HuH-7.5 (cell line): ENCODE data around the gene OPCML.

Source experiments
- DNase-seq: peaks from one replicate; pipeline ENCODE4 v3.0.0; 2011; ENCODE audit warnings: low spot score

The OPCML gene

DNA sequence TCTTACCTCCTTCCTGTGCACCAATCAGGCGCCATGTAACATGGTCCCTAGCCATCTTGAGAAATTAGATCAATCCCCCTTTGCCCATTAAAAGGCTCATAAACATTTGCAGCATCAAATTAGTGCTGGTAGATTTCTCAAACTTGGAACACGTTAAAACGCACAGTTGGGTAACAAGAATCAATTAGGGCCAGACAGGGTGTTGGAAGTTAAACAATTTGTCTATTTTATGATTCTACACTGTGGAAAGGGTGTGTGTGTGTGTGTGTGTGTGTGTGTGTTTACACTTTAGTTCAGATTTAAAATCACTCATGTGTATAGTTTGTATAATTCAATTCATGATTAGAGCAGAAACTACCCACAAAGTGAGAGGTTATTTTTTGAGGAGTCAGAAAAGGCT, 682.0 kb downstream of the OPCML start:
- DNase-seq = no peak

DNA sequence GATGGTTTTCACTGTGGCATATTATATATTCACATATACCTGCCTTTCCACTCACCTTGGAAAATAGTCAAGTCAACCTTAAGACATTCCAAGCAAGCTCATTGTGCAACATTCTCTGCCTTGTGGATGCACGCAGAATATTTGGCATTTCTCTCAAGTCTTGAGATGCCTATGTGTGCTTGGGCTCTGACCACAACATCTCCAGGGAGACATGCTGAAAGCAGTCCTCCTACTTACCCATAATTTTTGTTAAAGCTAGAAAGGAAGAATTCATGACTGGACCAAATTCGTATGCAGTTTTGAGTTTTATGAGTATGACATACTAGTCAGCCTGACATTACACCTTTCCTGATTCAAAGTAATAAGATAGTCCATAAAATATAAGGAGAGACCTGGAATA, 684.0 kb downstream of the OPCML start:
- DNase-seq = no peak

GRCh38 chr11:132846075-132846474, 686.2 kb downstream of the OPCML start:
- no peak for DNase-seq

DNA sequence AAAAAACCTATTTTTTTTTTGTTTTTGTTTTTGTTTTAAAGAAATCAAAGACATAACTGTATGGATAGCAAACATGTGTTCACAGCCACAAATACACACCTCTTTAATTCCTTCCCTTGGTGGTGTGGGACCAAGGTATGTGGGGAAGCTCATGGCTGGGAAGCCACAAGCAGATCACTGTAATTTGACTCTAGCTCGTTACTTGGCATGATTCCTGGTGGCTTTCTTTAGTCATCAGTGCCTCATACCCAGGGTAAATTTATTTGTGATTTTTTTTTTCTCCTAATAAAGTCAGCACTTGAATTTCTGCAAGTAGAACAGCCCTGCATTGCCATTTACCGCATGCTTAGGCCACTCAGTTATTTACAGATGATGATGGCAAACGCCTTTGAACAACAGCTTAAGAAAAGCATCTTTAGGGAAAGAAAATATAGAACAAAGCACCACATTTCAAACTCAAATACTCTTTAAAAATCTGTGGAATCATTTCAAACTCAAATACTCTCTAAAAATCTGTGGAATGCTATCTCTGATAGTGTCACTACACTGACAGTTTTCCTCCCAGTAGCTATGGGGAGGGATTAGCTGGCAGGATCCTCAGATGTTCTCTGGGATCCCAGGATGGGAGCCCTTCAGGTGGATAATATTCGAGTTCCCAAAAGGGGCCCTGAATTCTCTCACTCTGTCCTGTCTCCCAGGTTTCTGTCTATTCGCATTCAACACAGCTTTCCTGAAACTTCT, 687.2 kb downstream of the OPCML start:
- DNase-seq = no peak

DNA sequence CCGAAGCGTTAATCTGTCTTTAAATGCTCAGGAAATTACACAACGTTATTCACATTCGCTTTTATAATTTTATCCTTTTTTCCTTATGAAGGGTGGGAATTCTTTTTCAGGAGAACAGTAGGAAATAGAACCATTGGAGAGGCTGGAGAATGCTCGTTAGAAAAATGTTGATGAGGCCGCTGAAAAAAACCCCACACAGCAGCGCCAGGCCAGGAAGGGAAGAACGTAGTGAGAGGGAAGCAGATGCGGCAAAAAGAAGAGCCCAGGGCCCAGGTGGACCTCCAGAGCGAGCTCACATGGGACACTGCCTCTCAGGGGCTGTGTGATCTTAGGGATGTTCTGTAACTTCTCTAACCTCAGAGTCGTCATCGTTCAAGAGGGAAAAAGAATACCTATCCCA, 691.6 kb downstream of the OPCML start:
- DNase-seq = no peak

DNA sequence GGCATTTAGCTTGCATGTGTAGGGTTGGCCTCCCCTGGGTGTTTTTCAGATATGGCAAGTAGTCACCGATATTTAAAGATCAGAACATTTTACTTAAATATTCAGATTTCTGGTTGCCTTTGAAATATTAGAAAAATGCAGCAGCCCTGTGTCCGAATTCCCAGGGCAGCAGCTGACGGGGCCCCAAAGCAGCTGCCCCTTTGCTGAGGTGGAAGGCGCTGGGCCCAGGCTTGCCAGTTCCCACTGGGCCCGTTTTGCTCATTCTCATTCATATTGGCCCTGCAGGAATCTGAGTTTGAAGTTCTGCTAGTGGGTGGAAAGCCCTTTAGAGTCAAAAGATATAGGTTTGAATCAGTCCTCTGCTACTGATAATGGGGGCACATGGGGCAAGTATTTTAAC, 692.1 kb downstream of the OPCML start:
- no peak for DNase-seq

DNA sequence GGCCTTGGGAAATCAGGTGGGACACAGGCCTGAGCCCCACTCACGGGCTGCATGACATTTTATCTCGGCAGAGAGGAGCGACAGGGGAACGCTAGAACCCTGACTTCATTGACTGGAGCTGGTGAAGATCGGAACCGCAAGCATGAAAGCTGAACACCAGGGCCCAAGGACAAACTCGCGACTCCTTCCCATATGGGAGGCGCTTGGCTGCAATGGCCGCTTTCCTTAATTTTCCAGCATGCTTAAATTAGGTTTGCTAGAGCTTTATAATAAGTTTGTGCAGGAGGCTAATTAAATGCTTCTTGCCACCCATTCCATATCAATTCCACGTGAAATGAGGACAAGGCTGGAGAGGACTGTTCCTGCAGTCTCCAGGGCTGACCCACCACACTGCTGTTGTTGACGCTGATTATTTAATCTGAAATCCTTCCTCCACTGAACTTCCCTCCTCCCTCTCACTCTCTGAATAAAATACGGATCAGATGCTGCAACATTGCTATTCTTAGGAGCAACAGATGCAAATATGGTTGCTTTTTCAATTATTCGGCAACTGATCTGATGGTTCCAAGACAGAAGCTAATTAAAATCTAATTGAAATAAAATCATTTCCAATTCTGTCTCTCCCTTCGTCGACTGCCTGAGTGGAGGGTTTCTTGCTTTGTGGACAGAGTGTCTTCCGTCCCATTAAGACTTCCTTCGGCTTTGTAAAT, 692.9 kb downstream of the OPCML start:
- DNase-seq = no peak

- no peak for DNase-seq
Measured at GRCh38 chr11:132838627-132839026, 693.7 kb downstream of the OPCML start.

DNA sequence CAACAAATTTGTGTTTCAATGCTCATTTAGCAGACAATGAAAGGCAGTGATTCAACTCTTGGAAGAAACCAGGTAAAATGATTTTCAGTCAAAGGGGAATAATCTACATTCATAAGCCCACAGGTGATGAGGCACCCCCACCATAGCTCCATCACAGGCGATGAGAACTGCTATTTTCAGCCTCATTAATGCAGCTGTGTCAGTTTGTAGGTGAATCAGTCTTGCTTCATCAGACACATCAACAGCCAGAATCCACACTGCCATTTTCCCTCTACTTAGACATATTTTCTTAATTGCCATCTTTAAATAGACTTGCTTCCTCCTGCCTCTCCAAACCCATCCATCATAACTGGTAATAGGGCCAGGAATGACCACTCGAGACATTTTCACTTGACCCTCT, 701.0 kb downstream of the OPCML start:
- DNase-seq = no peak

- no peak for DNase-seq
Measured at GRCh38 chr11:132824642-132825041, 707.7 kb downstream of the OPCML start.

DNA sequence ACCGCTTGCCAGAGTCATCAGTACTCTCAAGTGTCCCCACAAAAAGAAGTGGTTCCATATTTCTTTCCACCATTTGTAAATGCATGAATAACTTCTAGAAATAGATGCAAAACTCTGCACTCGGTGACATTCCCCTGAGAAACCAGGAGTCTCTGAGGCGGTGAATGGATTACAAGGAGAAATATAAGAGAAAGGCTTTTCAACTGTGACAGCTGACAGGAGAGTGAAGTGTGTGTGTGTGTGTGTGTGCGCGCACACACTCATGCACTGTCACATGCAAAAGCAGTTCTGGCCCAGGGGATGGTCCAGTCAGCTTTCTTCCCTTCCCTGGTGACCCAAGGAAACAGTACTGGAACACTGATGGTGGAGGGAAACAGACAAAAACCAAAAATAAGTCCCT, 710.0 kb downstream of the OPCML start:
- DNase-seq = no peak

- DNase-seq = no peak
Measured at GRCh38 chr11:132821499-132821898, 710.8 kb downstream of the OPCML start.

- no peak for DNase-seq
Measured at GRCh38 chr11:132821014-132821413, 711.3 kb downstream of the OPCML start.

GRCh38 chr11:132818951-132819350, 713.4 kb downstream of the OPCML start:
- DNase-seq = no peak

- no peak for DNase-seq
Measured at GRCh38 chr11:132817387-132817786, 714.9 kb downstream of the OPCML start.

GRCh38 chr11:132814410-132814809, 717.9 kb downstream of the OPCML start:
- no peak for DNase-seq

DNA sequence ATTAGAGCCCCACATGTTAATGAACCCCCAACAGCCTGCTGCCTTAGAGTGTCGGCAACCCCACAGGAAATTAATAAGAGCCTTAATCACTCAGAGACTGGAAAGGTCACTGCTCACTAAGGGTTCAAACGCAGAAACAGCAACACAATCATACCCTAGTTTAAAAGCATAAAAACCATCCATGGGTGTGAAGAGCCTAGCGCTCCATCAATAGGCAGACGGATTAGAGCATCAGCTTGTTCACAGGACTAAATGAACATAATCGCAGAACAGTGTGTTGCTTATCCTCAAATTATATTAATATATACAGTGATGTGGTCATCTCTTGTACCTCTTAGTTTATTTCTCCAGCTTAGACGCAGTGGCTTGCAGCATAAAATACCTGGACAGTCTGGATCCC, 720.7 kb downstream of the OPCML start:
- DNase-seq = no peak

DNA sequence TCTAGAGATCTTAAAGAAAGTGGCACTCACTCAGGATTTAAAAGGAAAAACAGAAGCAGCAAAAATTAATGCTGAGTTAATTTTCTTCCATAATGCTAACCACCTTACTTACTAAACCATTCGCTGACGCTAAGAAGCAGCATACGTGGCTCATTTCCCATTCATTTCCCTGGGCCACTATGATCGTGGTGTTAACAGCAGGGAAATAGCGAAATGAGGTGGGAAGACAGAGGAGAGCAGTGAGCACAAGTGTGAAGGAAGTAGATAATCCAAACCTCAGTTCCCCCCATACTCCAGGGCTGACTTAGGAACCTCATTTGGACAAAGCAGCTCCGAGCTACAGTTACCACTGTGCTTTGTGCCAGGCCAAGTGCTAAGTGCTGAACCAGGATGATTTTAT, 723.2 kb downstream of the OPCML start:
- no peak for DNase-seq

GRCh38 chr11:132804258-132804657, 728.0 kb downstream of the OPCML start:
- DNase-seq = no peak

- no peak for DNase-seq
Measured at GRCh38 chr11:132803436-132803835, 728.9 kb downstream of the OPCML start.

GRCh38 chr11:132802947-132803346, 729.4 kb downstream of the OPCML start:
- no peak for DNase-seq

DNA sequence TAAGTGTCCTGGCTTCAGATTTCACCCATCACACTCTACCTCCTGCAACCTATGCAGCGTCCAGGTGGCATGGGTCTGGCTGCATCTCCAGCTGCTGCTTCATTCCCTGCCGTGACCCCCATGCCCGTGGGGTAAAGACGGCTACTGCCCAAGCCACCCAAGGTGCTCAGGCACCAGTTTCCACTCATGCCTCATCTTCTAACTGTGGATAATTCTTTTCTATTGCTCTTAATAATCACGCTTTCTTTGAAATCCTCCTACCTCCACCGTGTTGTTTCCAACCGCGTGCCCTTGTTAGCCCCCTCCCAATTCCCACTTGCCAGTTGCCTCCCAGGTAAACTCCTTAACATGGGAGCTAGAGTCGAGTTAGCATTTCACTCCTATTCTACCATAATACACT, 738.5 kb downstream of the OPCML start:
- no peak for DNase-seq

GRCh38 chr11:132792341-132793140, 739.8 kb downstream of the OPCML start:
- DNase-seq = no peak
